Left ventricle myocardium inferior (tissue), 1 donor: ENCODE measurements around the gene UBE2E2. TPM values are rescaled to one million over a fixed set of nuclear protein-coding genes. Genes with fewer than 3 reads are reported as not detected.

Experiments used
- DNase-seq: peaks from one replicate; pipeline ENCODE4 v3.0.0-alpha.2; 2020
- H3K27ac ChIP-seq: fragments of 200-600 bp; replicated peaks from 2 replicates; pipeline ENCODE4 v1.8.0; 2021
- H3K27me3 ChIP-seq: fragments of 200-600 bp; 2 replicates; pipeline ENCODE4 v1.8.0; 2021; ENCODE audit warnings: low read depth
- H3K36me3 ChIP-seq: fragments of 200-600 bp; 2 replicates; pipeline ENCODE4 v1.8.0; 2021
- H3K4me1 ChIP-seq: fragments of 200-600 bp; 2 replicates; pipeline ENCODE4 v1.8.0; 2021
- H3K4me3 ChIP-seq: fragments of 200-600 bp; 2 replicates; pipeline ENCODE4 v1.8.0; 2021; ENCODE audit warnings: mild to moderate bottlenecking, moderate library complexity
- H3K9me3 ChIP-seq: fragments of 200-600 bp; replicated peaks from 2 replicates; pipeline ENCODE4 v1.8.0; 2021
- CTCF ChIP-seq: fragments of 200-600 bp; IDR thresholded peaks from 2 replicates; pipeline ENCODE4 v1.8.0; 2021; ENCODE audit warnings: antibody characterized with exemption, mild to moderate bottlenecking, borderline replicate concordance
- intact Hi-C: fragments of 100-400 bp; cut with micrococcal nuclease; formaldehyde crosslinking; loops from one replicate; pipeline ENCODE4 v1.11.0; 2022
- total RNA-seq: library from RNA; stranded (reverse); fragmentation: NEBNext Ultra II Directional; extraction: Animal tissue kit (Norgen Biotek cat#: 25700); gene quantifications from one replicate; pipeline ENCODE4 v1.2.1, GENCODE V29; 2021
- donor health status: DM: no; HTN: yes; CAD: no; lungs with severe emphysema.

UBE2E2 gene
- total RNA-seq, 1 donor from 2014 or later, result 47.2 TPM

- no peak for TF ChIP-seq CTCF
- no peak for DNase-seq
Observed at GRCh38 chr3:23202203-23202920, 765 bp upstream of the UBE2E2 start.

GRCh38 chr3:23203708-23204330, 692 bp downstream of the UBE2E2 start:
- Histone ChIP-seq H3K4me3 (peak overlapping the region; percentile 97), H3K27me3 (no peaks in the 10 kb centered on the region), H3K4me1 (peaks cover 48% of the 10 kb centered on the region), H3K27ac (peak overlapping the region; percentile 89), H3K36me3 (no peaks in the 10 kb centered on the region), H3K9me3 (no peaks in the 10 kb centered on the region)
- intact Hi-C loops, result no loop called here
- no peak for DNase-seq
- TF ChIP-seq CTCF, result no peak

More at GRCh38 chr3:23202203-23202920, 765 bp upstream of the UBE2E2 start:
- Histone ChIP-seq H3K4me1 (peaks cover 39% of the 10 kb centered on the region), H3K9me3 (no peaks in the 10 kb centered on the region), H3K36me3 (no peaks in the 10 kb centered on the region), H3K27me3 (no peaks in the 10 kb centered on the region), H3K4me3 (peak overlapping the region; percentile 97), H3K27ac (peak overlapping the region; percentile 89)
- intact Hi-C loops, result no loop called here

GRCh38 chr3:23206366-23206765, 3.2 kb downstream of the UBE2E2 start:
- H3K9me3 ChIP-seq, result no peaks in the 10 kb centered on the region
- DNase-seq, result no peak
- no peaks in the 10 kb centered on the region for H3K36me3 ChIP-seq
- peaks cover 48% of the 10 kb centered on the region for H3K4me1 ChIP-seq
- TF ChIP-seq CTCF, result no peak
- H3K27ac ChIP-seq, result no peak overlapping the region
- no peaks in the 10 kb centered on the region for H3K27me3 ChIP-seq
- intact Hi-C loops, result no loop called here
- H3K4me3 ChIP-seq, result no peak overlapping the region

GRCh38 chr3:23209103-23209502, 6.0 kb downstream of the UBE2E2 start:
- TF ChIP-seq CTCF, result no peak
- Histone ChIP-seq H3K4me3 (no peak overlapping the region), H3K4me1 (peaks cover 29% of the 10 kb centered on the region), H3K27ac (no peak overlapping the region), H3K9me3 (no peaks in the 10 kb centered on the region), H3K36me3 (no peaks in the 10 kb centered on the region), H3K27me3 (no peaks in the 10 kb centered on the region)
- intact Hi-C loops, result no loop called here
- DNase-seq, result no peak

GRCh38 chr3:23209747-23210487, 6.8 kb downstream of the UBE2E2 start:
- DNase-seq, result no peak
- Histone ChIP-seq H3K4me1 (peaks cover 21% of the 10 kb centered on the region), H3K27me3 (no peaks in the 10 kb centered on the region), H3K36me3 (no peaks in the 10 kb centered on the region), H3K27ac (no peak overlapping the region), H3K4me3 (no peak overlapping the region), H3K9me3 (no peaks in the 10 kb centered on the region)
- TF ChIP-seq CTCF, result no peak
- intact Hi-C loops, result no loop called here
